Measurements from ENCODE around the gene CTBS.
"Not testable (repeated sequence)": the region's sequence is repeated elsewhere in the genome, so short reads cannot be mapped to it uniquely, and the experiment has no call there.

The CTBS gene

DNA sequence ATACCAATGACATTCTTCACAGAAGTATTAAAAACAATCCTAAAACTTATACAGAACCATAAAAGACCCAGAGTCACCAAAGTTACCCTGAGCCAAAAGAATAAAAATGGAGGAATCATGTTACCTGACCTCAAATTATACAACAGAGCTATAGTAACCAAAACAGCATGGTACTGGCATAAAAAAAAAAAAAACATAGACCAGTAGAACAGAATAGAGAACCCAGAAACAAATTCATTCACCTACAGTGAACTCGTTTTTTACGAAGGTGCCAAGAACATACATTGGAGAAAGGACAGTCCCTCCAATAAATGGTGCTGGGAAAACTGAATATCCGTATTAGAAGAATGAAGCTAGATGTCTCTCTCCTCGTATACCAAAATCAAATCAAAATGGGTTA lies 65.2 kb downstream of the CTBS start:
- H3K4me3 ChIP-seq (ENCODE audit: low read depth, low read length), result no peak overlapping the region
- no peak for DNase-seq (ENCODE audit: low read depth)

DNA sequence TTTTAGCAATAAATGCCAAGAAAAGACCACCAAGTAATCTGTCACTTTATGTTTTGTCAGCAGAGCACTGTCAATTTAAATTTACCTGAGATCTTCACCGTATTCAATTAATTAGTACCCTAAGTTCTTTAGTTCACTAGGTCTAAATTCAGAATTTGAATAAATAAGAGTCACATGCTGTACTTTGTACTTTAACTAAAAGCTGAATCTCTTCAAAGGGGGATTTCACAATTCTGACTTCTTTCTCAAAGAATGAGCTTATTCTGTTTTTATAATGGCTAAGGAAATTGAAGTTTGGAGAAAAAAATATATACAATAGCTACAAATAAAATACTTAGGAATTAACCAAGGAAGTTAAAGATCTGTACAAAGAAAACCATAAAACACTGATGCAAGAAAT lies 65.7 kb downstream of the CTBS start:
- no peak overlapping the region for H3K4me3 ChIP-seq (ENCODE audit: low read depth, low read length)
- no peak for DNase-seq (ENCODE audit: low read depth)

DNA sequence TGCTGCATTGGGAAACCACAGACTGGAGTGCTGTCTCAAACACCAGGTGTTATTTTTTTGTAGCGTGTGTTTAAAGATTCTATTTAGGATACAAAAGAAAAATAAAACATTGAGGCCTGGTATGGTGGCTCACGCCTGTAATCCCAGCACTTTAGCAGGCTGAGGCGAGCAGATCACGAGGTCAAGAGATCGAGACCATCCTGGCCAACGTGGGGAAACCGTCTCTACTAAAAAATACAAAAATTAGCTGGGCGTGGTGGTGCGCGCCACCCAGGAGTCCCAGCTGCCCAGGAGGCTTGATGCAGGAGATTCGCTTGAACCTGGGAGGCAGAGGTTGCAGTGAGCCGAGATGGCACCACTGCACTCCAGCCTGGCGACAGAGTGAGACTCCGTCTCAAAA lies 66.4 kb downstream of the CTBS start:
- not testable (repeated sequence) for H3K4me3 ChIP-seq (ENCODE audit: low read depth, low read length); DNase-seq (ENCODE audit: low read depth)

DNA sequence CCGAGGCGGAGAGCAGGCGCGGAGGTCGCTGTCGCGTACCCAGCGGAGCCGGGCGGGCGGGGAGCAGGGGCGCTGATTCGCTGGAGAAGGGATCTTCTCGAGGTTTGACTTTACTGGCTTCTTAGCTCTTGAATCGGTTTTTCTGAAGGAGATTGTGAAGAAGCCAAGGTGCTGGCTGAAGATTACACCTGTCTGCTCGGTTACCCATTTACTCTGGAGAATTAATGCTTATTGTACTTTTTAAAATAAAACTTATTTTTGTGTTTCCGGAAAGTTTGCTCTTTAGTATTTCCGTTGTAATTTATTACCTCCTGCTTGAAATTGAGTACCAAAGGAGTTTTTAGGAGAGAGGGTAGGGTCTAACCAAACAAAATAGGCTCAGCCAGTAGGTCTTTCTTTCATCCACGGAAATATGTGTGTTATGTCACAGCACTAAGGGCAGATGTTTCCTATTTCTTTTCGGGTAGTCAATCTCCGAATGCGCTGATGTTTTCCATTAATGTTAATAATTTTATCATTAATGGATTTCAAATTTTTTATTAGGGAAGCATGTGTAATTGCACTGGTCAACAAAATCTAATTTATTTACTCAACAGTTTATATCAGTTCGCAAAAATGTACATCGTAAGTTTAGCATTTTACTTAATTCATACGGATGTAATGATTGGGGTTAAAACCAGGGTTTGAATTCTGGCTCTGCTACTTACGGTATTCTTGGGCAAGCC lies 67.3 kb downstream of the CTBS start:
- H3K4me3 ChIP-seq (ENCODE audit: low read depth, low read length), result peak overlapping the region; percentile 79
- no peak for DNase-seq (ENCODE audit: low read depth)

DNA sequence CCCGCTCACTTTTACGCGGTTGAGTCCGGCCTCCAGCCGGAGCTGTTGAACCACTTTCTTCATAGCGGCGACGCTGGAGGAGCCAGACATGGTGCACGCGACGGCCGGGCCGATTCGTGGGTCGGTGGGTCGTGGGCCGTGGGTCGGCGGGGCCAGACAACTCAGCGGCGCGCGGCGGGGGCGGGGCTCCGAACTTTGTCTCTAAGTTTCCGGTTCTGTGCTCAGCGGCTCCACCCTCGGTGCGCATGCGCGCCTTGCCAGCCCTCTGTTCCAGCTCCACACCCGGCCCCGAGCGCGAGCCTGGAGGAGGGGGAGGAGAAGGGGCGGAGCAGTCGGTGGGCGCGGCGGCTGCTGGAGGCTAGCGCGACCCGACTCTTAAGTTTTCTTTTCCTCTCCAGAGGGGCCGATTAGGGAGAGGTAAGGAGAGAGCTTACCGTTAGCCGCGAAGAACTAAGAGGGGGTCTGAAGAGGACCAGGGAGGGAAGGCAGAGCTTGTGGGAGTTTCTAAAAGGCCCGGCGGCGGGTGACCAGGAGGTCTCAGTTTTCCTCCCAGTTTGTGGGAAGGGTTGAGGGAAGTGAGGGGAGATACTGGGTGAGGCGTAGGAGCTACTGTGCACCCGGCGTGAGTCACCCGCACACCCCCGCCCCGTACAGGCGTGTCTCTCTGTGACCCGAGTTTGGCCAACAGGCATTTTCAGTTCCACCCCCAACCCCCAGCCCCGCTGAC lies 68.1 kb downstream of the CTBS start, which contains the start of the genes GNG5 and SPATA1:
TSS of gene GNG5 (minus strand) at position 580 of the 727 bp plus-strand sequence. CDS start at position 90, 490 bp downstream.
TSS of gene SPATA1 (plus strand) at position 385 of the 727 bp plus-strand sequence. CDS start 9,974 bp downstream, outside the sequence.
- DNase-seq (ENCODE audit: low read depth), result peak; percentile 84
- peak within 1 kb of the TSS; percentile 79 for H3K4me3 ChIP-seq (ENCODE audit: low read depth, low read length)

DNA sequence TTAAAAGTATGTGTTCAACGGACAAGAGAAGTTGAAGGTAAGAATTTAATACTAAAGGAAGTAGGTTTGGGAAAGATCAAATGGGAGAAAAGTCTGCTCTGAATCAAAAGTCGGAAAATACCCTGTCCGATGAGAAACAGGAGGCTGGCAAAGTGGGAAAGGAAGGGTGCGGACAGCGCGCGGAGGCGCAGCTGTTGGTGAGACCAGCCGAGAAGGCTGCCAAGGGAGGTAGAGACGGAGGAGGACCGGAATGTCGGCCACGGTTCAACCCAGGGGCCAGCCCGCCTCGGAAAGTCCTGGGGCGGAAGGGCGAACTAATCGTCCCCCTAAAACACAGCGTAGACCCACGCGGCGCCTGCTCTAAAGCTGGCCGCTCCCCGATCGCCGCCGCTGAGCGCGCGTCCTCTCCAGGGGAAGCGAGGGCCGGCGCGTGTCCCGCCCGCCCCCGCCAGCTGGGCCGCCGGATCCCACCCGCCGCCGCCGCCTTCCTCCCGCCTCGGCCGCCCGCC lies 68.7 kb downstream of the CTBS start:
- H3K4me3 ChIP-seq (ENCODE audit: low read depth, low read length), result peak overlapping the region; percentile 79
- DNase-seq (ENCODE audit: low read depth), result peak; percentile 11

DNA sequence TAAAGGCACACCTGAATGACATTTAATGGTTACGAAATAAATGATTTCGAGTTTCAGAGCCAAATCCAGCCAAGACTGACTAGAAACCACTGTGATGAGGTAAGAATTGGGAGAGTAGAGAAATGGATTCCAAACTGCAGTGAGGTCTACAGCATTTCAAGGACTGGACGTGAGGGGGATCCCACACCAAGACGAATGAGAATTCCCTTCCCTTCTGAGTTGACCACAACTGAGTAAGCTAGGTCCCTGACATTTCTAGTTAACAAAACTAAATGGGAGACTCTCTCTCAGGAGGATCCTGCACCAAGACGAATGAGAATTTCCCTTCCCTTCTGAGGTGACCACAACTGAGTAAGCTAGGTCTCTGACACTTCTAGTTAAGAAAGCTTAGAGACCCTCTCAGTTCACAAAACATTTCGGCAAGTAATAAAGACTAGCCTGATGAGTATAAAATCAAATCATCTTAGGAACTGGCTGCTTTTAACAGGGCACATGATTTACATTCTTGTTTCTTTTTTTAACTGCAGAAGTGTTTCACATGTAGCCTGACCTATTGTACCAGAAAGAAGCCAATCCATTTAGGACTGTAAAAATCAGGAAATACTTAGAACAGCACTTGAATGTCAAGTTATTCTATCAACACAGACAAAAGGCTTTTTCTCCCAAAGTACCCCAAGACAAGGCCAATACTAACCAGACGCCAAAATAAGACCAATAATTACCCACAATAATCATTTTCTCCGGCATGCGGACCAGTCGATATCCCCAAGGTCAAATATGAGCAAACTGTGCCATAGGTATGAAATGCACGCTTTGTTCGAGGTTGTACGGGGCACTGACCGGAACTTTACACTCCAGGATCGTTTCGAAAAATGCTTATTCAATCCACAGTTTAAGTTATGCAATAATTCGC lies 69.4 kb downstream of the CTBS start:
- peak overlapping the region; percentile 79 for H3K4me3 ChIP-seq (ENCODE audit: low read depth, low read length)
- peak; percentile 53 for DNase-seq (ENCODE audit: low read depth)

DNA sequence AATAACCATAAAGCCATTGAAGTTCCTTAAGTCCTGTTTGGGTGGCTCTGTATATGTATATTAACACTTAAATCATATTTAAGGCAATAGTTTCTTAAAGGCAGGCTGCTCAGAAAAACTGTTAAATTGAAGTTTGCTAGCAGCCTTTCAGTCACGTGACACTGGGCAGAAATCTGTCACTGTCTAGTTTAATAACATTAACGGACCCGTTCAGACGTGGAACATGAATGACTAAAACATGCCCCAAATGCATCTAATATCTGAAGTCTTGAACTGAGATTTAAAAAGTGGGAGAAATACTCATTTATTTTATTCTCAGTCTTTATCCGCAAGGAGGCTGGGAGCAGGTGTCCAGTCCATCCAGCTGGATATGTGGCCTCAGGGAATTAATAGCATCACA lies 71.3 kb downstream of the CTBS start:
- no peak for DNase-seq (ENCODE audit: low read depth)
- no peak overlapping the region for H3K4me3 ChIP-seq (ENCODE audit: low read depth, low read length)

All from skeletal muscle cell (primary cell).